ENCODE measurements around the gene BRPF1.

Gene BRPF1

GRCh38 chr3:9776896-9777693 is 45.6 kb downstream of the BRPF1 start:
- Histone ChIP-seq H2BK5ac (ENCODE audit: low read depth, low read length, poor library complexity) (no peak overlapping the region), H3K18ac (ENCODE audit: low read length) (no peak overlapping the region)

GRCh38 chr3:9777694-9778021 is 46.1 kb downstream of the BRPF1 start:
- Histone ChIP-seq H2BK12ac (ENCODE audit: low read length) (no peak overlapping the region), H3K36me3 (ENCODE audit: control insufficient read depth in 1 of 2, insufficient read depth in 2 of 2, low read length in 2 of 2) (peaks cover 15 to 25% of the 10 kb centered on the region in 2 experiments), H2AFZ (ENCODE audit: insufficient read depth, low read length, poor library complexity) (no peak overlapping the region), H3K27ac (ENCODE audit: low read depth, low read length) (no peak overlapping the region), H4K12ac (ENCODE audit: low read depth, low read length) (no peak overlapping the region), H2BK5ac (ENCODE audit: low read depth, low read length, poor library complexity) (no peak overlapping the region), H2BK120ac (ENCODE audit: insufficient read depth, low read length, poor library complexity) (no peak overlapping the region), H3K79me2 (ENCODE audit: control insufficient read depth, insufficient read depth, low read length, poor library complexity) (no peaks in the 10 kb centered on the region), H3K4me2 (ENCODE audit: low read length) (no peak overlapping the region), H3K79me1 (ENCODE audit: low read length) (no peaks in the 10 kb centered on the region), H4K91ac (ENCODE audit: low read depth, low read length) (no peak overlapping the region), H3K9me3 (ENCODE audit: insufficient read depth, low read depth, low read length) (no peaks in the 10 kb centered on the region), H2AK5ac (ENCODE audit: low read length) (no peak overlapping the region), H3K27me3 (ENCODE audit: insufficient read depth, low read length) (no peaks in the 10 kb centered on the region), H3K14ac (ENCODE audit: low read length) (no peak overlapping the region), H3K23ac (ENCODE audit: low read length) (no peak overlapping the region), H3K9ac (ENCODE audit: low read length) (no peak overlapping the region), H3K18ac (ENCODE audit: low read length) (no peak overlapping the region), H3K4me3 (ENCODE audit: low read depth, low read length) (no peak overlapping the region), H4K8ac (ENCODE audit: low read depth, low read length) (no peak overlapping the region), H3K4me1 (ENCODE audit: control insufficient read depth in 1 of 2, insufficient read depth in 2 of 2, low read length in 2 of 2) (no peaks in the 10 kb centered on the region), H3K4ac (ENCODE audit: low read depth, low read length) (no peak overlapping the region)
- no peak for DNase-seq
- no CpG with 5 or more reads among the region's 1 CpG for WGBS (ENCODE audit: extremely low coverage, insufficient coverage, insufficient read length)

More at GRCh38 chr3:9776896-9777693, 45.6 kb downstream of the BRPF1 start:
- no peak overlapping the region for H2AFZ ChIP-seq (ENCODE audit: insufficient read depth, low read length, poor library complexity)
- no peaks in the 10 kb centered on the region for H3K79me1 ChIP-seq (ENCODE audit: low read length)
- H3K36me3 ChIP-seq (ENCODE audit: control insufficient read depth in 1 of 2, insufficient read depth in 2 of 2, low read length in 2 of 2): peaks cover 15 to 20% of the 10 kb centered on the region in 2 experiments
- no peaks in the 10 kb centered on the region for H3K9me3 ChIP-seq (ENCODE audit: insufficient read depth, low read depth, low read length)
- H3K23ac ChIP-seq (ENCODE audit: low read length): no peak overlapping the region
- no peak overlapping the region for H3K14ac ChIP-seq (ENCODE audit: low read length)
- no peak overlapping the region for H2AK5ac ChIP-seq (ENCODE audit: low read length)
- H4K12ac ChIP-seq (ENCODE audit: low read depth, low read length): no peak overlapping the region
- H3K4ac ChIP-seq (ENCODE audit: low read depth, low read length): no peak overlapping the region
- H3K79me2 ChIP-seq (ENCODE audit: control insufficient read depth, insufficient read depth, low read length, poor library complexity): no peaks in the 10 kb centered on the region
- no peaks in the 10 kb centered on the region for H3K4me1 ChIP-seq (ENCODE audit: control insufficient read depth in 1 of 2, insufficient read depth in 2 of 2, low read length in 2 of 2)
- H3K4me3 ChIP-seq (ENCODE audit: low read depth, low read length): no peak overlapping the region
- H3K27ac ChIP-seq (ENCODE audit: low read depth, low read length): no peak overlapping the region
- H4K8ac ChIP-seq (ENCODE audit: low read depth, low read length): no peak overlapping the region
- no peak overlapping the region for H2BK12ac ChIP-seq (ENCODE audit: low read length)
- WGBS (ENCODE audit: extremely low coverage, insufficient coverage, insufficient read length): 100% methylated on average over 1 of the region's 5 CpGs
- no peak overlapping the region for H3K9ac ChIP-seq (ENCODE audit: low read length)
- DNase-seq: no peak
- H4K91ac ChIP-seq (ENCODE audit: low read depth, low read length): no peak overlapping the region
- H2BK120ac ChIP-seq (ENCODE audit: insufficient read depth, low read length, poor library complexity): no peak overlapping the region
- H3K27me3 ChIP-seq (ENCODE audit: insufficient read depth, low read length): no peaks in the 10 kb centered on the region
- H3K4me2 ChIP-seq (ENCODE audit: low read length): no peak overlapping the region

GRCh38 chr3:9778143-9779074 is 46.9 kb downstream of the BRPF1 start:
- no CpG with 5 or more reads among the region's 5 CpGs for WGBS (ENCODE audit: extremely low coverage, insufficient coverage, insufficient read length)
- Histone ChIP-seq H4K12ac (ENCODE audit: low read depth, low read length) (no peak overlapping the region), H3K36me3 (ENCODE audit: control insufficient read depth in 1 of 2, insufficient read depth in 2 of 2, low read length in 2 of 2) (peaks cover 15 to 27% of the 10 kb centered on the region in 2 experiments), H3K9ac (ENCODE audit: low read length) (no peak overlapping the region), H3K9me3 (ENCODE audit: insufficient read depth, low read depth, low read length) (no peaks in the 10 kb centered on the region), H3K4ac (ENCODE audit: low read depth, low read length) (no peak overlapping the region), H3K18ac (ENCODE audit: low read length) (no peak overlapping the region), H4K8ac (ENCODE audit: low read depth, low read length) (no peak overlapping the region), H3K79me1 (ENCODE audit: low read length) (no peaks in the 10 kb centered on the region), H3K23ac (ENCODE audit: low read length) (no peak overlapping the region), H3K27me3 (ENCODE audit: insufficient read depth, low read length) (no peaks in the 10 kb centered on the region), H3K14ac (ENCODE audit: low read length) (no peak overlapping the region), H4K91ac (ENCODE audit: low read depth, low read length) (no peak overlapping the region), H2AK5ac (ENCODE audit: low read length) (no peak overlapping the region), H3K27ac (ENCODE audit: low read depth, low read length) (no peak overlapping the region), H3K4me2 (ENCODE audit: low read length) (no peak overlapping the region), H2BK12ac (ENCODE audit: low read length) (no peak overlapping the region), H2AFZ (ENCODE audit: insufficient read depth, low read length, poor library complexity) (no peak overlapping the region), H3K4me1 (ENCODE audit: control insufficient read depth in 1 of 2, insufficient read depth in 2 of 2, low read length in 2 of 2) (no peaks in the 10 kb centered on the region), H3K79me2 (ENCODE audit: control insufficient read depth, insufficient read depth, low read length, poor library complexity) (no peaks in the 10 kb centered on the region), H2BK5ac (ENCODE audit: low read depth, low read length, poor library complexity) (no peak overlapping the region), H3K4me3 (ENCODE audit: low read depth, low read length) (no peak overlapping the region), H2BK120ac (ENCODE audit: insufficient read depth, low read length, poor library complexity) (no peak overlapping the region)
- DNase-seq: no peak

DNA sequence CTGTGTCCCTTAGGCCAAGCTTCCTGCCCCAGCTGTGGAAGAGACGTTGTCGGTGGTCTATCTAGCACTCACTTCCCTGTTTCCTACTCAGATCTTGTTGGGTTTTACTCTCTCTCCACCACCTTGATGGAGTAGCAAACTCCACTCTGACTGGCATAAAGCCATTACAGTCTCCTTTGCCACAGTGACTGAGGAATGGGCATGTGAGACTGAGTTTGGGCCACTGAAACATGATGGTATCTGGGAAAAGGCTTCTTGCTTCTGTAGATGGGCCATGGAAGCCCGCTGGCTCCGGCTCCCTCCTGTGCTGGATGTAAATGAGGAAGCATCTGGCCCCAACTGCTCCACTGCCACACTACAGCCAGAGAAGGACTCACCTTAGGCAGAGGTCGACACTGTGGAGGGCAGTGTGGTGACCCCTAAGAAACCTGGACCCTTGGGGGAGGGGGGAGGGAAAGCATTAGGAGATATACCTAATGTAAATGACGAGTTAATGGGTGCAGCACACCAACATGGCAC is 47.6 kb downstream of the BRPF1 start:
- Histone ChIP-seq H4K91ac (ENCODE audit: low read depth, low read length) (no peak overlapping the region), H3K4me2 (ENCODE audit: low read length) (no peak overlapping the region), H2BK5ac (ENCODE audit: low read depth, low read length, poor library complexity) (no peak overlapping the region), H2AFZ (ENCODE audit: insufficient read depth, low read length, poor library complexity) (no peak overlapping the region), H3K18ac (ENCODE audit: low read length) (no peak overlapping the region), H2AK5ac (ENCODE audit: low read length) (no peak overlapping the region), H3K27ac (ENCODE audit: low read depth, low read length) (no peak overlapping the region), H3K4me3 (ENCODE audit: low read depth, low read length) (no peak overlapping the region), H3K79me1 (ENCODE audit: low read length) (no peaks in the 10 kb centered on the region), H2BK120ac (ENCODE audit: insufficient read depth, low read length, poor library complexity) (no peak overlapping the region), H3K4me1 (ENCODE audit: control insufficient read depth in 1 of 2, insufficient read depth in 2 of 2, low read length in 2 of 2) (no peaks in the 10 kb centered on the region), H4K8ac (ENCODE audit: low read depth, low read length) (no peak overlapping the region), H3K79me2 (ENCODE audit: control insufficient read depth, insufficient read depth, low read length, poor library complexity) (no peaks in the 10 kb centered on the region), H4K12ac (ENCODE audit: low read depth, low read length) (no peak overlapping the region), H3K9me3 (ENCODE audit: insufficient read depth, low read depth, low read length) (no peaks in the 10 kb centered on the region), H3K23ac (ENCODE audit: low read length) (no peak overlapping the region), H2BK12ac (ENCODE audit: low read length) (no peak overlapping the region), H3K36me3 (ENCODE audit: control insufficient read depth in 1 of 2, insufficient read depth in 2 of 2, low read length in 2 of 2) (peaks cover 21 to 33% of the 10 kb centered on the region in 2 experiments), H3K14ac (ENCODE audit: low read length) (no peak overlapping the region), H3K4ac (ENCODE audit: low read depth, low read length) (no peak overlapping the region), H3K9ac (ENCODE audit: low read length) (no peak overlapping the region), H3K27me3 (ENCODE audit: insufficient read depth, low read length) (no peaks in the 10 kb centered on the region)
- no peak for DNase-seq
- WGBS (ENCODE audit: extremely low coverage, insufficient coverage, insufficient read length): no CpG with 5 or more reads among the region's 6 CpGs

Data from trophoblast cell (in vitro differentiated cells and primary cell).